ENCODE results near the gene NME4. TPM values are rescaled to one million over a fixed set of nuclear protein-coding genes. Genes with fewer than 3 reads are reported as not detected.
"Not testable (repeated sequence)": the region's sequence is repeated elsewhere in the genome, so short reads cannot be mapped to it uniquely, and the experiment has no call there.

Gene NME4
- 10 to 100 TPM; 25.3 to 29.9 (median 27.7) TPM for total RNA-seq

GRCh38 chr16:397135-397661 is at the start of gene NME4:
NME4 (plus strand) TSS chr16:397199; CDS start chr16:397223, 24 bp downstream.
- WGBS: 0% methylated on average over 6 of the region's 75 CpGs
- Histone ChIP-seq H3K4me3 (peak within 1 kb of the TSS; percentile 74), H3K27me3 (no peaks in the 10 kb centered on the region), H3K4me1 (peaks cover 28% of the 10 kb centered on the region), H3K27ac (peak within 1 kb of the TSS; percentile 86), H3K9me3 (no peaks in the 10 kb centered on the region), H3K36me3 (peaks cover 3% of the 10 kb centered on the region)
- DNase-seq (ENCODE audit: low spot score in 2 of 2): no peak
- TF ChIP-seq POLR2A (IDR thresholded peaks at IDR 0.05) (no peak), POLR2AphosphoS5 (IDR thresholded peaks at IDR 0.05) (no peak), EP300 (IDR thresholded peaks at IDR 0.05) (no peak), CTCF (IDR thresholded peaks at IDR 0.05) (no peak)

- no peaks in the 10 kb centered on the region for H3K27me3 ChIP-seq
- WGBS: 88% methylated on average over 6 of the region's 6 CpGs
- no peak overlapping the region for H3K27ac ChIP-seq
- TF ChIP-seq POLR2AphosphoS5 (IDR thresholded peaks at IDR 0.05): no peak
- peaks cover 31% of the 10 kb centered on the region for H3K36me3 ChIP-seq
- peaks cover 19% of the 10 kb centered on the region for H3K4me1 ChIP-seq
- no peak overlapping the region for H3K4me3 ChIP-seq
- H3K9me3 ChIP-seq: no peaks in the 10 kb centered on the region
- DNase-seq (ENCODE audit: low spot score in 2 of 2): no peak
These were observed 49.8 kb upstream of the NME4 start for GRCh38 chr16:347203-347602.

GRCh38 chr16:348495-348894 is 48.5 kb upstream of the NME4 start:
- Histone ChIP-seq H3K36me3 (peaks cover 23% of the 10 kb centered on the region), H3K4me1 (peaks cover 22% of the 10 kb centered on the region)
- not testable (repeated sequence) for H3K27me3 ChIP-seq; H3K4me3 ChIP-seq; H3K9me3 ChIP-seq; DNase-seq (ENCODE audit: low spot score in 2 of 2); H3K27ac ChIP-seq
- WGBS: 96% methylated on average over 8 of the region's 10 CpGs

GRCh38 chr16:349211-349610 is 47.8 kb upstream of the NME4 start:
- no peak overlapping the region for H3K27ac ChIP-seq
- peaks cover 19% of the 10 kb centered on the region for H3K36me3 ChIP-seq
- peaks cover 29% of the 10 kb centered on the region for H3K4me1 ChIP-seq
- no peaks in the 10 kb centered on the region for H3K9me3 ChIP-seq
- 96% methylated on average over 6 of the region's 7 CpGs for WGBS
- TF ChIP-seq EP300 (IDR thresholded peaks at IDR 0.05): no peak
- TF ChIP-seq POLR2AphosphoS5 (IDR thresholded peaks at IDR 0.05): no peak
- no peak for TF ChIP-seq POLR2A (IDR thresholded peaks at IDR 0.05)
- TF ChIP-seq CTCF (IDR thresholded peaks at IDR 0.05): no peak
- H3K27me3 ChIP-seq: no peaks in the 10 kb centered on the region
- no peak overlapping the region for H3K4me3 ChIP-seq
- no peak for DNase-seq (ENCODE audit: low spot score in 2 of 2)

DNA sequence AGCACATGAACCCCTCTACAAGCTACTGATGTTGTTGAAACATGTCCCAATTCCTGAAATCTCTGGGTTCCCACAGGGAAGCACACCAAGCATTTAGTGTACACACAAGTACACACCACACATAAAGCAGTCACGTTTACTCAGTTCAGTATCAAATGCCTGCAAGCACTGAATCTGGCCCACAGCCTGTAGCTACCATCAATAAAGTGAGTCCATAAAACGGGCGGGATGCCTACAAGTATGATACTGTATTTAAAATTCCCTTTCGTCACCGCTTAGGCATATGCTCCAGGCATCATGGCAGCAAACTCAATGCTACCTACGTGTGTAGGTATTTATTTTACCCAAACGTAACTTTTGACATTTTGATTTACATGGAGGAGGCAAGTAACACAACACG is 46.8 kb upstream of the NME4 start:
- WGBS: 74% methylated on average over 8 of the region's 8 CpGs
- TF ChIP-seq EP300 (IDR thresholded peaks at IDR 0.05) (no peak), CTCF (IDR thresholded peaks at IDR 0.05) (no peak), POLR2AphosphoS5 (IDR thresholded peaks at IDR 0.05) (no peak), POLR2A (IDR thresholded peaks at IDR 0.05) (no peak)
- H3K4me3 ChIP-seq: no peak overlapping the region
- no peaks in the 10 kb centered on the region for H3K9me3 ChIP-seq
- DNase-seq (ENCODE audit: low spot score in 2 of 2): no peak
- peaks cover 13% of the 10 kb centered on the region for H3K36me3 ChIP-seq
- H3K27ac ChIP-seq: no peak overlapping the region
- no peaks in the 10 kb centered on the region for H3K27me3 ChIP-seq
- H3K4me1 ChIP-seq: peaks cover 33% of the 10 kb centered on the region

DNA sequence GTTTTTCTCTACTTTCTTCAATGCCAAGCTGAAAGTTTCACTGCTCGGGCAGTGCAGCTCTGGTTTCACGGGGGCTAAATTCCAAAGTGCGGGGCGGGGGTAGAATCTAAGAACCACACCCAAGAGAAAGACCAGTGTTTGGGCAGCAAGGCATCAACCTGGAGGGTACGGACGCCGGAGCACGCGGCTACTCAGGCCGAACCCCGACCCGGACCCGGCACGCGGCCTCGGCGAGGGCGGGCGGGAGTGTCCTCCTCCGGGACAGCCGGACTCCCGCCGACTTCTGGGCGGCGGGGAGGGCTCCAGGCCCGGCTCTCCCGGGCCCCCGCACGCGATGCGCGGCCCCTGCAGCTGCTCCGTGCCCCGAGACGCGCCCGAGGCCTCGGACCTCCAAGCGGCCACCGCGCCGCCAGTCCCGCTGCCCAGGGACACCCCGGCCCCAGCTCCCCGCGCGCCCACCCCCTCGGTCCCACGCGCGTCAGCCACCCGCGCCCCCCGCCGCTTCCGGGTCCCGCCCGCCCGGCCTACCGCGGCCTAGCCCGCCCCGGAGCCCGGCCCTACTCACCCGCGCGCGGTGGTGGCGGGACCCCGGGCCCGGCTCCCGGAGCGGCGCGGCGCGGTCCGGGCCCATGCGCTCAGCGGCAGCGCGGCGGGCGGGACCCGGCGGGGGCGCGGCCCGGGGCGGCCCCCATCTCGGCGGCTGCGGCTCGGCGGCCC is 45.0 kb upstream of the NME4 start:
- no peak for TF ChIP-seq CTCF (IDR thresholded peaks at IDR 0.05)
- TF ChIP-seq EP300 (IDR thresholded peaks at IDR 0.05): no peak
- no peak for TF ChIP-seq POLR2AphosphoS5 (IDR thresholded peaks at IDR 0.05)
- no peak for TF ChIP-seq POLR2A (IDR thresholded peaks at IDR 0.05)
- peaks cover 33% of the 10 kb centered on the region for H3K4me1 ChIP-seq
- peaks cover 5% of the 10 kb centered on the region for H3K36me3 ChIP-seq
- H3K4me3 ChIP-seq: peak overlapping the region; percentile 90
- no peaks in the 10 kb centered on the region for H3K9me3 ChIP-seq
- peak overlapping the region; percentile 64 for H3K27ac ChIP-seq
- peak in 1 of 2 donors; percentile 73 for DNase-seq (ENCODE audit: low spot score in 2 of 2)
- 2% methylated on average over 13 of the region's 95 CpGs for WGBS
- no peaks in the 10 kb centered on the region for H3K27me3 ChIP-seq

Measured in suprapubic skin (tissue), 4 donors.